Type B pancreatic cell (in vitro differentiated cells): ENCODE data around the gene FERMT1. TPM values are rescaled to one million over a fixed set of nuclear protein-coding genes. Genes with fewer than 3 reads are reported as not detected.

ENCODE experiments used
- DNase-seq: peaks from one replicate; pipeline ENCODE4 v3.0.0; 2021; ENCODE audit warnings: mixed read lengths; ENCODE audit not compliant: unreplicated experiment; ENCODE audit errors: extremely low spot score
- H3K27ac Mint-ChIP-seq: 2 replicates; pipeline ENCODE4 v1.8.0; 2021; ENCODE audit warnings: mild to moderate bottlenecking, mixed read lengths
- H3K27me3 Mint-ChIP-seq: 2 replicates; pipeline ENCODE4 v1.8.0; 2021; ENCODE audit warnings: mixed read lengths
- H3K36me3 Mint-ChIP-seq: 2 replicates; pipeline ENCODE4 v1.8.0; 2021; ENCODE audit warnings: mixed read lengths
- H3K4me1 Mint-ChIP-seq: one replicate; pipeline ENCODE4 v1.8.0; 2021; ENCODE audit warnings: mixed read lengths; ENCODE audit not compliant: unreplicated experiment
- H3K4me3 Mint-ChIP-seq: 2 replicates; pipeline ENCODE4 v1.8.0; 2021; ENCODE audit warnings: mild to moderate bottlenecking, mixed read lengths
- H3K9me3 Mint-ChIP-seq: 2 replicates; pipeline ENCODE4 v1.8.0; 2021; ENCODE audit warnings: mixed read lengths
- total RNA-seq: library from RNA; stranded (reverse); gene quantifications from 2 replicates; pipeline ENCODE4 v1.2.1, GENCODE V29; 2021; ENCODE audit warnings: low replicate concordance
- TF ChIP-seq, protein P1 (sequence below): fragments of 200-600 bp; sonication (generic); conservative IDR thresholded peaks from 2 replicates; pipeline ENCODE4 v1.5.0; 2021; ENCODE audit warnings: antibody characterized with exemption, mild to moderate bottlenecking

Gene FERMT1
- total RNA-seq, 1 donor from 2014 or later: 7.1 TPM

DNA sequence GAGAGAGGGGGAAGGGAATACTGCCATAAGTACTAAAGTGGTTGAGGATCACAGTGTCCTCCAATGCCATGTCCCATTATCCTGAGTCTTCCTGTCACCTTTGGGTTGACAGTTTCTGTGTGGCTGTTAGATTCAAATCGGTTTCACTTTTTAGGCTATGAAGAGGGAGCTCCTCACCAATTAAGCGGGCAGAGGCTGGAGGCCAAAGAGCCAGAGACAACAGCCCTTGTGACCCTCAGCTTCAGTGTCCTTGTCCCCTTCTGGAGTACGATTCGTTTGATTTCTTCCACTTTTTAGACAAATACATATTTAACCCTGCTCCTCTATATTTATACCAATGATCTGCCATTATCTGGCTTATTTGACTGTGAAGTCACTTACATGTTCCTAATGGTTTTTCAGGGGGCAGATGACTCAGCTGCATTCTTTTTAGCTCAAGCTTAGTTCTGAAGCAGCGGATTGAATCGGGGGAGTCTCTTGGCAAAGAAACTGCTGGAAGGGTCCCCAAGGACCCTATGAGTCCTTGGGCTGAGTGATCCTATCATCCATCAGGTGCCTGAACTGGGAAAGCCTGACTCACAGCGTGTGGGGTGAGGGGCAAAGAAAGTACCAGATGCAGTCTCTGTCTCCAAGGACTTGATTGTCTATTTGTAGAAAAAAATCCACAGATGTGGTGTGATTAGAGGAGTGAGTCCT lies 18.2 kb downstream of the FERMT1 start:
- H3K27ac Mint-ChIP-seq: no peak overlapping the region
- H3K9me3 Mint-ChIP-seq: no peaks in the 10 kb centered on the region
- no peaks in the 10 kb centered on the region for H3K27me3 Mint-ChIP-seq
- no peak overlapping the region for H3K4me3 Mint-ChIP-seq
- peaks cover 6% of the 10 kb centered on the region for H3K36me3 Mint-ChIP-seq
- no peak for DNase-seq
- no peaks in the 10 kb centered on the region for H3K4me1 Mint-ChIP-seq
- TF ChIP-seq, protein P1, sequence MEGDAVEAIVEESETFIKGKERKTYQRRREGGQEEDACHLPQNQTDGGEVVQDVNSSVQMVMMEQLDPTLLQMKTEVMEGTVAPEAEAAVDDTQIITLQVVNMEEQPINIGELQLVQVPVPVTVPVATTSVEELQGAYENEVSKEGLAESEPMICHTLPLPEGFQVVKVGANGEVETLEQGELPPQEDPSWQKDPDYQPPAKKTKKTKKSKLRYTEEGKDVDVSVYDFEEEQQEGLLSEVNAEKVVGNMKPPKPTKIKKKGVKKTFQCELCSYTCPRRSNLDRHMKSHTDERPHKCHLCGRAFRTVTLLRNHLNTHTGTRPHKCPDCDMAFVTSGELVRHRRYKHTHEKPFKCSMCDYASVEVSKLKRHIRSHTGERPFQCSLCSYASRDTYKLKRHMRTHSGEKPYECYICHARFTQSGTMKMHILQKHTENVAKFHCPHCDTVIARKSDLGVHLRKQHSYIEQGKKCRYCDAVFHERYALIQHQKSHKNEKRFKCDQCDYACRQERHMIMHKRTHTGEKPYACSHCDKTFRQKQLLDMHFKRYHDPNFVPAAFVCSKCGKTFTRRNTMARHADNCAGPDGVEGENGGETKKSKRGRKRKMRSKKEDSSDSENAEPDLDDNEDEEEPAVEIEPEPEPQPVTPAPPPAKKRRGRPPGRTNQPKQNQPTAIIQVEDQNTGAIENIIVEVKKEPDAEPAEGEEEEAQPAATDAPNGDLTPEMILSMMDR: no peak

DNA sequence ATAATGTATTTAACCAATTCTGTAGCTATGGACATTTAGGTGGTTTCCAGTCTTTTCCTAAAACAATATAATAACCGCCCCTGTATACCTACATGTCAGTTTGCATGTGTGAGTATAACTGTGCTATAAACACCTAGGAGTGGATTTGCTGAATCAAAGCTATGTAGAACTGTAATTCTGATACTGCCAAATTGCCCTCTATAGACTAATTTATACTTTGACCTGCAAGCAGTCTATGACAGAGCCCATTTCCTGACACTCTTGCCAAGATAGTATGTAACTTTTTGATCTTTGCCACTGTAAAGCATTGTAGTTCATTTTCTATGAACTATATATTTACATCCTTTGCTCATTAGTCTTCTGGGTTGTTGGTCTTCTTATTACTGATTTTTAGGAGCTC lies 19.5 kb downstream of the FERMT1 start:
- no peaks in the 10 kb centered on the region for H3K27me3 Mint-ChIP-seq
- H3K4me3 Mint-ChIP-seq: no peak overlapping the region
- H3K9me3 Mint-ChIP-seq: no peaks in the 10 kb centered on the region
- H3K36me3 Mint-ChIP-seq: no peaks in the 10 kb centered on the region
- DNase-seq: no peak
- TF ChIP-seq, protein P1: no peak
- no peaks in the 10 kb centered on the region for H3K4me1 Mint-ChIP-seq
- H3K27ac Mint-ChIP-seq: no peak overlapping the region

DNA sequence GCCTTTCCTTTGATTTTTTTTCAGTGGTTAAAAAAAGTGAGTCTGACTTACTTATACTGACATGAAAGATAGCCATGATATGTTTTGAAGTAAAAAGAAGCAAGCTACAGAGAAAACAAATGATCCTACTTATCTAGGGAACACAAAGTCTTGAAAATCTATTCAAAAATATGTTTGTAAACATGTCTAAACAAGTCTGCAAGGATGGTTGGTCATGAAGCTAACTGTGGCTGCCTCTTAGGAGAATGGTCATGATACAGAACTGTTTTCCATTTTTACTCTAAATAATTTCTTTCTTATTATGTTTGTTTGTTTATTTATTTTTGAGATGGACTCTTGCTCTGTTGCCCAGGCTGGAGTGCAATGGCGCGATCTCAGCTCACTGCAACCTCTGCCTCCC lies 21.5 kb downstream of the FERMT1 start:
- Mint-ChIP-seq H3K4me1 (peaks cover 4% of the 10 kb centered on the region), H3K36me3 (no peaks in the 10 kb centered on the region), H3K9me3 (no peaks in the 10 kb centered on the region), H3K27me3 (no peaks in the 10 kb centered on the region), H3K4me3 (no peak overlapping the region), H3K27ac (no peak overlapping the region)
- TF ChIP-seq, protein P1: no peak
- DNase-seq: no peak

DNA sequence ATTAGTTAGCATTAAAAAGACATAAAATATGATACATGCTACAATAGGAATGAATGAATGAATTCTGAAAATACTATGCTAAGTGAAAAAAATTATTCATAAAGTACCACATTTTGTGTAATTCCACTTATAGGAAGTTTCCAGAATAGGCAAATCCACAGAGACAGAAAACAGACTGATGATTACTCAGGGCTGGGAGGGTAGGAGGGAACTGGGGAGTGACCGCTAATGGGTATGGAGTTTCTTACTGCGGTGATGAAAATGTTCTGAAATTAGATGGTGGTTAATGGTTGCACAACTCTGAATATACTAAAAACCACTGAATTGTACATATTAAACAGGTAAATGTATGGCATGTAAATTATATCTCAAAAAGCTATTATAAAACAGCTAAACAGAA lies 22.6 kb downstream of the FERMT1 start:
- Mint-ChIP-seq H3K9me3 (no peaks in the 10 kb centered on the region), H3K27me3 (no peaks in the 10 kb centered on the region), H3K4me3 (no peak overlapping the region), H3K4me1 (peaks cover 4% of the 10 kb centered on the region), H3K27ac (no peak overlapping the region), H3K36me3 (no peaks in the 10 kb centered on the region)
- DNase-seq: no peak
- TF ChIP-seq, protein P1: no peak

DNA sequence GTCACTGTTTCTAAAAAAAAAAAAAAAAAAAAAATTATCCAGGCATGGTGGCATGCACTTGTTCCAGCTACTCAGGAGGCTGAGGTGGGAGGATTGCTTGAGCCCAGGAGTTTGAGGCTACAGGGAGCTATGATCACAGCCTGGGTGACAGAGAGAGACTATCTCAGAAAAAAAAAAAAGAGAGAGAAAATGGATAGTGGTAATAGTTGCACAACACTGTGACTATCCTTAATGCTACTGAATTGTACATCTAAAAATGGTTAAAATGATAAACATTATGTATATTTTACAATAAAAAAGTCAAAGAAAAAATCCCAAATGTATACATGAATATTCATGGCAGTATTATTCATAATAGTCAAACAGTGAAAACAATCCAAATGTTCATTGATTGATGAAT lies 23.0 kb downstream of the FERMT1 start:
- TF ChIP-seq, protein P1: no peak
- no peaks in the 10 kb centered on the region for H3K9me3 Mint-ChIP-seq
- DNase-seq: no peak
- peaks cover 4% of the 10 kb centered on the region for H3K4me1 Mint-ChIP-seq
- no peak overlapping the region for H3K27ac Mint-ChIP-seq
- H3K4me3 Mint-ChIP-seq: no peak overlapping the region
- H3K27me3 Mint-ChIP-seq: no peaks in the 10 kb centered on the region
- no peaks in the 10 kb centered on the region for H3K36me3 Mint-ChIP-seq
